Activated T-helper 17 cell treated with anti-CD3 and anti-CD28 coated beads, Interleukin-2, amount 50 U/mL, for 72 hours (primary cell): Measurements from ENCODE around the gene SNX10. TPM values are rescaled to one million over a fixed set of nuclear protein-coding genes. Genes with fewer than 3 reads are reported as not detected.

Experiments
- ATAC-seq: fragments of 150-1000 bp; cut with Tn5 transposase; replicated peaks from 2 replicates; pipeline ENCODE4 v1.10.0; 2021; ENCODE audit warnings: mild to moderate bottlenecking, moderate library complexity
- H3K27ac Mint-ChIP-seq: one replicate; pipeline ENCODE4 v1.8.0; 2022; ENCODE audit warnings: mixed read lengths
- H3K27me3 Mint-ChIP-seq: one replicate; pipeline ENCODE4 v1.8.0; 2022; ENCODE audit warnings: mixed read lengths
- H3K36me3 Mint-ChIP-seq: one replicate; pipeline ENCODE4 v1.8.0; 2022; ENCODE audit warnings: low read depth, mild to moderate bottlenecking, mixed read lengths
- H3K4me1 Mint-ChIP-seq: one replicate; pipeline ENCODE4 v1.8.0; 2022; ENCODE audit warnings: mixed read lengths
- H3K4me3 Mint-ChIP-seq: one replicate; pipeline ENCODE4 v1.8.0; 2022; ENCODE audit warnings: mild to moderate bottlenecking, mixed read lengths
- H3K9me3 Mint-ChIP-seq: one replicate; pipeline ENCODE4 v1.8.0; 2022; ENCODE audit warnings: mixed read lengths
- total RNA-seq, 2 donors: library from RNA; stranded (reverse); gene quantifications; one replicate each; pipeline ENCODE4 v1.2.3, GENCODE V29; 2022

Gene SNX10
- total RNA-seq, 2 donors from 2014 or later: 23.5 to 30.8 TPM

- Mint-ChIP-seq H3K36me3 (peaks cover 34% of the 10 kb centered on the region), H3K4me1 (no peaks in the 10 kb centered on the region), H3K4me3 (peak overlapping the region; percentile 64), H3K9me3 (no peaks in the 10 kb centered on the region), H3K27me3 (peaks cover 13% of the 10 kb centered on the region), H3K27ac (no peak overlapping the region)
- ATAC-seq: peak; percentile 39
These were observed 84.7 kb downstream of the SNX10 start for GRCh38 chr7:26376175-26376917.

- Mint-ChIP-seq H3K36me3 (peaks cover 17% of the 10 kb centered on the region), H3K27me3 (peaks cover 16% of the 10 kb centered on the region), H3K27ac (no peak overlapping the region), H3K4me3 (no peak overlapping the region), H3K9me3 (no peaks in the 10 kb centered on the region), H3K4me1 (no peaks in the 10 kb centered on the region)
- ATAC-seq: no peak
These were observed 86.4 kb downstream of the SNX10 start for GRCh38 chr7:26378016-26378415.

- Mint-ChIP-seq H3K9me3 (no peaks in the 10 kb centered on the region), H3K27me3 (peaks cover 17% of the 10 kb centered on the region), H3K27ac (no peak overlapping the region), H3K4me1 (no peaks in the 10 kb centered on the region), H3K4me3 (no peak overlapping the region), H3K36me3 (peaks cover under 1% of the 10 kb centered on the region)
- ATAC-seq: no peak
These were observed 88.0 kb downstream of the SNX10 start for GRCh38 chr7:26379711-26380110.

GRCh38 chr7:26381476-26382353 is 90.1 kb downstream of the SNX10 start:
- no peak overlapping the region for H3K4me3 Mint-ChIP-seq
- no peaks in the 10 kb centered on the region for H3K4me1 Mint-ChIP-seq
- peak; percentile 11 for ATAC-seq

GRCh38 chr7:26385240-26385639 is 93.6 kb downstream of the SNX10 start:
- no peak for ATAC-seq
- Mint-ChIP-seq H3K27ac (no peak overlapping the region), H3K4me1 (no peaks in the 10 kb centered on the region), H3K4me3 (no peak overlapping the region), H3K27me3 (peaks cover 40% of the 10 kb centered on the region), H3K9me3 (no peaks in the 10 kb centered on the region), H3K36me3 (no peaks in the 10 kb centered on the region)

More at GRCh38 chr7:26381476-26382353, 90.1 kb downstream of the SNX10 start:
- Mint-ChIP-seq H3K36me3 (no peaks in the 10 kb centered on the region), H3K9me3 (no peaks in the 10 kb centered on the region), H3K27ac (no peak overlapping the region), H3K27me3 (peaks cover 32% of the 10 kb centered on the region)

- Mint-ChIP-seq H3K4me3 (no peak overlapping the region), H3K27me3 (peaks cover 47% of the 10 kb centered on the region), H3K27ac (no peak overlapping the region), H3K9me3 (no peaks in the 10 kb centered on the region), H3K36me3 (no peaks in the 10 kb centered on the region), H3K4me1 (no peaks in the 10 kb centered on the region)
- ATAC-seq: no peak
These were observed 96.1 kb downstream of the SNX10 start for GRCh38 chr7:26387731-26388130.

- H3K4me1 Mint-ChIP-seq: no peaks in the 10 kb centered on the region
- H3K27ac Mint-ChIP-seq: no peak overlapping the region
- ATAC-seq: peak; percentile 73
- H3K36me3 Mint-ChIP-seq: no peaks in the 10 kb centered on the region
- H3K9me3 Mint-ChIP-seq: no peaks in the 10 kb centered on the region
- peaks cover 47% of the 10 kb centered on the region for H3K27me3 Mint-ChIP-seq
- no peak overlapping the region for H3K4me3 Mint-ChIP-seq
These were observed 96.6 kb downstream of the SNX10 start for GRCh38 chr7:26388256-26388655.

GRCh38 chr7:26390016-26390415 is 98.4 kb downstream of the SNX10 start:
- Mint-ChIP-seq H3K27me3 (peaks cover 43% of the 10 kb centered on the region), H3K9me3 (no peaks in the 10 kb centered on the region)

GRCh38 chr7:26393818-26394217 is 102.2 kb downstream of the SNX10 start:
- peaks cover 46% of the 10 kb centered on the region for H3K27me3 Mint-ChIP-seq
- H3K4me3 Mint-ChIP-seq: no peak overlapping the region
- no peaks in the 10 kb centered on the region for H3K36me3 Mint-ChIP-seq

More at GRCh38 chr7:26390016-26390415, 98.4 kb downstream of the SNX10 start:
- Mint-ChIP-seq H3K36me3 (no peaks in the 10 kb centered on the region), H3K4me3 (no peak overlapping the region), H3K4me1 (no peaks in the 10 kb centered on the region), H3K27ac (no peak overlapping the region)
- no peak for ATAC-seq

GRCh38 chr7:26397332-26397731 is 105.7 kb downstream of the SNX10 start:
- no peaks in the 10 kb centered on the region for H3K36me3 Mint-ChIP-seq
- no peak overlapping the region for H3K27ac Mint-ChIP-seq
- no peak for ATAC-seq
- peaks cover 6% of the 10 kb centered on the region for H3K4me1 Mint-ChIP-seq
- H3K27me3 Mint-ChIP-seq: peaks cover 40% of the 10 kb centered on the region
- H3K9me3 Mint-ChIP-seq: no peaks in the 10 kb centered on the region
- H3K4me3 Mint-ChIP-seq: peak overlapping the region; percentile 84

More at GRCh38 chr7:26393818-26394217, 102.2 kb downstream of the SNX10 start:
- H3K4me1 Mint-ChIP-seq: peaks cover under 1% of the 10 kb centered on the region
- no peak overlapping the region for H3K27ac Mint-ChIP-seq
- H3K9me3 Mint-ChIP-seq: no peaks in the 10 kb centered on the region
- no peak for ATAC-seq

- peaks cover 6% of the 10 kb centered on the region for H3K4me1 Mint-ChIP-seq
- H3K27ac Mint-ChIP-seq: no peak overlapping the region
- peak overlapping the region; percentile 84 for H3K4me3 Mint-ChIP-seq
- H3K36me3 Mint-ChIP-seq: no peaks in the 10 kb centered on the region
- H3K27me3 Mint-ChIP-seq: peaks cover 40% of the 10 kb centered on the region
- peak; percentile 26 for ATAC-seq
- H3K9me3 Mint-ChIP-seq: no peaks in the 10 kb centered on the region
These were observed 106.2 kb downstream of the SNX10 start for GRCh38 chr7:26397796-26398426.

- peaks cover 6% of the 10 kb centered on the region for H3K4me1 Mint-ChIP-seq
- no peaks in the 10 kb centered on the region for H3K36me3 Mint-ChIP-seq
- no peaks in the 10 kb centered on the region for H3K9me3 Mint-ChIP-seq
- peak; percentile 78 for ATAC-seq
- peak overlapping the region; percentile 84 for H3K4me3 Mint-ChIP-seq
- peaks cover 40% of the 10 kb centered on the region for H3K27me3 Mint-ChIP-seq
- no peak overlapping the region for H3K27ac Mint-ChIP-seq
These were observed 106.7 kb downstream of the SNX10 start for GRCh38 chr7:26398427-26398755.

- Mint-ChIP-seq H3K27ac (no peak overlapping the region), H3K4me3 (peak overlapping the region; percentile 84), H3K27me3 (peaks cover 39% of the 10 kb centered on the region), H3K4me1 (peaks cover 6% of the 10 kb centered on the region), H3K9me3 (no peaks in the 10 kb centered on the region), H3K36me3 (no peaks in the 10 kb centered on the region)
- peak; percentile 67 for ATAC-seq
These were observed 107.3 kb downstream of the SNX10 start for GRCh38 chr7:26398756-26399509.

- H3K27ac Mint-ChIP-seq: no peak overlapping the region
- peaks cover 6% of the 10 kb centered on the region for H3K4me1 Mint-ChIP-seq
- no peak for ATAC-seq
- no peaks in the 10 kb centered on the region for H3K36me3 Mint-ChIP-seq
- no peaks in the 10 kb centered on the region for H3K9me3 Mint-ChIP-seq
- peak overlapping the region; percentile 84 for H3K4me3 Mint-ChIP-seq
- peaks cover 39% of the 10 kb centered on the region for H3K27me3 Mint-ChIP-seq
These were observed 108.1 kb downstream of the SNX10 start for GRCh38 chr7:26399736-26400135.
